Aorta (tissue), 5 donors: ENCODE measurements around the gene SPOP. TPM values are rescaled to one million over a fixed set of nuclear protein-coding genes. Genes with fewer than 3 reads are reported as not detected.
A peak's percentile ranks its signal among the peaks of the same experiment; 100 is the strongest.
"Not testable (repeated sequence)": the region's sequence is repeated elsewhere in the genome, so short reads cannot be mapped to it uniquely, and the experiment has no call there.

Experiments
- ATAC-seq: fragments of 200-7000 bp; cut with Tn5 transposase; one replicate; pipeline ENCODE4 v1.9.1; 2022; ENCODE audit warnings: moderate library complexity; ENCODE audit not compliant: low FRiP score
- DNase-seq, 2 donors: peaks; one replicate each; pipeline ENCODE4 v3.0.0-alpha.2; 2020
- H3K27ac ChIP-seq, 2 donors: one replicate each; pipeline ENCODE4 v1.5.1; 2013; ENCODE audit warnings: low read length in 2 of 2, mild to moderate bottlenecking in 2 of 2, moderate library complexity in 2 of 2, control low read depth in 1 of 2, inconsistent platforms in 1 of 2, low read depth in 1 of 2
- H3K27me3 ChIP-seq, 2 donors: one replicate each; pipeline ENCODE4 v1.6.1; 2013; ENCODE audit warnings: control low read depth in 1 of 2, low read length in 1 of 2, mild to moderate bottlenecking in 1 of 2, moderate library complexity in 1 of 2; ENCODE audit not compliant: insufficient read depth in 2 of 2, control insufficient read depth in 1 of 2
- H3K36me3 ChIP-seq, 2 donors: one replicate each; pipeline ENCODE4 v1.6.1; 2013; ENCODE audit warnings: control low read depth in 1 of 2, low read length in 1 of 2, mild to moderate bottlenecking in 1 of 2; ENCODE audit not compliant: insufficient read depth in 2 of 2, control insufficient read depth in 1 of 2
- H3K4me1 ChIP-seq, 2 donors: one replicate each; pipeline ENCODE4 v1.6.1; 2013; ENCODE audit warnings: low read length in 2 of 2, control low read depth in 1 of 2, mild to moderate bottlenecking in 1 of 2, moderate library complexity in 1 of 2; ENCODE audit not compliant: insufficient read depth in 2 of 2, control insufficient read depth in 1 of 2
- H3K4me3 ChIP-seq, 2 donors: one replicate each; pipeline ENCODE4 v1.5.1; 2013; ENCODE audit warnings: low read length in 2 of 2, control low read depth in 1 of 2, mild to moderate bottlenecking in 1 of 2
- H3K9me3 ChIP-seq: one replicate; pipeline ENCODE4 v1.6.1; 2013; ENCODE audit warnings: mild to moderate bottlenecking, low read length; ENCODE audit not compliant: control insufficient read depth
- WGBS, 2 donors: extraction: QIAGEN DNeasy Blood & Tissue Kit; methylation state at CpG; one replicate each; pipeline ENCODE4 v1.1.7; 2013; 5-methylcytosine and 5-hydroxymethylcytosine counted together
- intact Hi-C, 2 donors: fragments of 100-400 bp; cut with DNase I; formaldehyde crosslinking; loops; one replicate each; pipeline versions ENCODE4 v1.14.2 to v1.15.0; 2022
- polyA plus RNA-seq, 2 donors: library from polyadenylated mRNA; stranded (reverse); fragments of 200-250 nt; gene quantifications; one replicate each; pipeline ENCODE4 v1.2.3, GENCODE V29; 2013
- total RNA-seq, 2 donors: library from RNA; stranded (reverse); fragmentation: NEBNext Ultra II Directional; extraction: Animal tissue kit (Norgen Biotek cat#: 25700); gene quantifications; one replicate each; pipeline ENCODE4 v1.2.1, GENCODE V29; 2021
- donor health status: healthy with polysubstance abuse.
- donor health status: Bipolar disorder and iron deficiency.
- donor health status: DM: no; HTN: no; CAD: no.
- donor health status: DM: no; HTN: no; CAD: no.
- donor health status: DM: yes; HTN: yes; CAD: no.

SPOP gene
- total and polyA plus RNA-seq, 4 donors: 54.5 to 289 (median 86.8) TPM

- no peaks in the 10 kb centered on the region for H3K27me3 ChIP-seq
- no peaks in the 10 kb centered on the region for H3K36me3 ChIP-seq
- H3K9me3 ChIP-seq: no peaks in the 10 kb centered on the region
- WGBS, 2 donors: 0 to 1% methylated on average over 33 to 34 of the region's 34 CpGs
- H3K4me3 ChIP-seq: peak overlapping the region; percentile 67 to 90
- H3K27ac ChIP-seq: peak overlapping the region; percentile 23 to 95
- DNase-seq (peak; percentile 98 to 100), ATAC-seq (peak; percentile 94)
- peaks cover 0 to 3% of the 10 kb centered on the region in 2 donors for H3K4me1 ChIP-seq
- intact Hi-C loops: loop anchor here in 1 of 2 donors (5.0 kb wide), 2 partner anchors 40 to 100 kb away; partner anchors contain the start of gene NXPH3
Measured at GRCh38 chr17:49677134-49677932, 564 bp downstream of the SPOP start.

- H3K27ac ChIP-seq: peak overlapping the region; percentile 23 to 54
- H3K27me3 ChIP-seq: no peaks in the 10 kb centered on the region
- intact Hi-C loops: loop anchor here in 1 of 2 donors (5.0 kb wide), 2 partner anchors 39 to 99 kb away; partner anchors contain the start of gene NXPH3
- DNase-seq (no peak), ATAC-seq (no peak)
- H3K36me3 ChIP-seq: no peaks in the 10 kb centered on the region
- 4 to 8% methylated on average over 5 of the region's 5 CpGs for WGBS, 2 donors
- H3K4me3 ChIP-seq: peak overlapping the region; percentile 63 to 90
- no peaks in the 10 kb centered on the region for H3K9me3 ChIP-seq
- H3K4me1 ChIP-seq: peaks cover 0 to 3% of the 10 kb centered on the region in 2 donors
Measured at GRCh38 chr17:49676276-49676868, 1.5 kb downstream of the SPOP start.

GRCh38 chr17:49674507-49674906 is 3.4 kb downstream of the SPOP start:
- Histone ChIP-seq H3K27me3 (no peaks in the 10 kb centered on the region), H3K27ac (no peak overlapping the region), H3K9me3 (no peaks in the 10 kb centered on the region), H3K36me3 (no peaks in the 10 kb centered on the region), H3K4me3 (no peak overlapping the region), H3K4me1 (peaks cover 1 to 8% of the 10 kb centered on the region in 2 donors)
- no peak for DNase-seq
- intact Hi-C loops: loop anchor here (5.0 kb wide), 2 partner anchors 57 to 77 kb away; no protein-coding TSS in a partner anchor
- ATAC-seq: no peak

- H3K4me1 ChIP-seq, ATAC-seq, H3K9me3 ChIP-seq, H3K27ac ChIP-seq, H3K27me3 ChIP-seq, DNase-seq, H3K36me3 ChIP-seq, H3K4me3 ChIP-seq: not testable (repeated sequence)
- 90 to 95% methylated on average over 6 of the region's 6 CpGs for WGBS, 2 donors
- intact Hi-C loops: loop anchor here (5.0 kb wide), 2 partner anchors 56 to 76 kb away; no protein-coding TSS in a partner anchor
Measured at GRCh38 chr17:49673679-49674078, 4.2 kb downstream of the SPOP start.

- Histone ChIP-seq H3K9me3 (no peaks in the 10 kb centered on the region), H3K4me1 (peaks cover 1 to 8% of the 10 kb centered on the region in 2 donors), H3K27ac (no peak overlapping the region), H3K4me3 (no peak overlapping the region), H3K27me3 (no peaks in the 10 kb centered on the region), H3K36me3 (no peaks in the 10 kb centered on the region)
- no peak for ATAC-seq
- 56 to 59% methylated on average over 4 of the region's 4 CpGs for WGBS, 2 donors
- no peak for DNase-seq
- intact Hi-C loops: loop anchor here (5.0 kb wide), 2 partner anchors 53 to 73 kb away; no protein-coding TSS in a partner anchor
Measured at GRCh38 chr17:49670641-49671040, 7.3 kb downstream of the SPOP start.

- no peak overlapping the region for H3K4me3 ChIP-seq
- peaks cover 1 to 7% of the 10 kb centered on the region in 2 donors for H3K4me1 ChIP-seq
- DNase-seq (no peak), ATAC-seq (no peak)
- H3K27me3 ChIP-seq: no peaks in the 10 kb centered on the region
- H3K27ac ChIP-seq: no peak overlapping the region
- 9 to 22% methylated on average over 1 of the region's 1 CpG for WGBS, 2 donors
- intact Hi-C loops: loop anchor here (5.0 kb wide), 2 partner anchors 53 to 73 kb away; no protein-coding TSS in a partner anchor
- no peaks in the 10 kb centered on the region for H3K9me3 ChIP-seq
- no peaks in the 10 kb centered on the region for H3K36me3 ChIP-seq
Measured at GRCh38 chr17:49670002-49670401, 7.9 kb downstream of the SPOP start.

- no peak for ATAC-seq
- Histone ChIP-seq H3K27ac (no peak overlapping the region), H3K9me3 (no peaks in the 10 kb centered on the region), H3K36me3 (no peaks in the 10 kb centered on the region), H3K4me1 (peaks cover 1 to 6% of the 10 kb centered on the region in 2 donors), H3K27me3 (no peaks in the 10 kb centered on the region), H3K4me3 (no peak overlapping the region)
- WGBS, 2 donors: 72 to 75% methylated on average over 2 of the region's 2 CpGs
- DNase-seq: no peak
- intact Hi-C loops: no loop called here
Measured at GRCh38 chr17:49667854-49668253, 10.0 kb downstream of the SPOP start.

GRCh38 chr17:49664706-49665211 is 13.1 kb downstream of the SPOP start:
- Histone ChIP-seq H3K9me3 (no peaks in the 10 kb centered on the region), H3K4me3 (no peak overlapping the region), H3K27ac (no peak overlapping the region), H3K4me1 (peaks cover 2 to 5% of the 10 kb centered on the region in 2 donors), H3K36me3 (no peaks in the 10 kb centered on the region), H3K27me3 (no peaks in the 10 kb centered on the region)
- 94 to 96% methylated on average over 3 of the region's 3 CpGs for WGBS, 2 donors
- intact Hi-C loops: no loop called here
- no peak for DNase-seq
- ATAC-seq: no peak
